Natural killer cell (primary cell): ENCODE results near the gene PTPN11. TPM values are rescaled to one million over a fixed set of nuclear protein-coding genes. Genes with fewer than 3 reads are reported as not detected.

Source experiments
- ATAC-seq, 3 donors: fragments of 150-1000 bp in 2 of 3; fragments of 200-7000 bp in 1 of 3; cut with Tn5 transposase; 1 replicate in 1 of 3; 2 replicates in 2 of 3; pipeline ENCODE4 v1.10.0; 2021; ENCODE audit warnings: mild to moderate bottlenecking in 2 of 3, moderate library complexity in 2 of 3
- DNase-seq, 2 donors: peaks; one replicate each; pipeline versions ENCODE4 v3.0.0 to v3.0.0-alpha.2; 2013 to 2021; ENCODE audit warnings: mixed read lengths in 1 of 2
- H3K27ac ChIP-seq: one replicate; pipeline ENCODE4 v1.5.1; 2013; ENCODE audit warnings: mild to moderate bottlenecking, low read length
- H3K27me3 ChIP-seq: one replicate; pipeline ENCODE4 v1.6.1; 2013; ENCODE audit warnings: low read length; ENCODE audit not compliant: control insufficient read depth, insufficient read depth
- H3K36me3 ChIP-seq: one replicate; pipeline ENCODE4 v1.6.1; 2013; ENCODE audit warnings: low read length; ENCODE audit not compliant: control insufficient read depth, insufficient read depth
- H3K4me1 ChIP-seq: one replicate; pipeline ENCODE4 v1.6.1; 2013; ENCODE audit warnings: low read length; ENCODE audit not compliant: control insufficient read depth, insufficient read depth
- H3K4me3 ChIP-seq: one replicate; pipeline ENCODE4 v1.5.1; 2013; ENCODE audit warnings: low read length
- H3K9me3 ChIP-seq: one replicate; pipeline ENCODE4 v1.6.1; 2013; ENCODE audit warnings: low read length; ENCODE audit not compliant: control insufficient read depth, insufficient read depth
- H3K27ac Mint-ChIP-seq, 2 donors: one replicate each; pipeline ENCODE4 v1.8.0; 2022; ENCODE audit warnings: mild to moderate bottlenecking in 2 of 2, mixed read lengths in 2 of 2, moderate library complexity in 1 of 2
- H3K27me3 Mint-ChIP-seq, 2 donors: one replicate each; pipeline ENCODE4 v1.8.0; 2022; ENCODE audit warnings: low read depth in 2 of 2, mixed read lengths in 2 of 2
- H3K36me3 Mint-ChIP-seq: one replicate; pipeline ENCODE4 v1.8.0; 2022; ENCODE audit warnings: mixed read lengths
- H3K4me1 Mint-ChIP-seq, 2 donors: one replicate each; pipeline ENCODE4 v1.8.0; 2022; ENCODE audit warnings: mixed read lengths in 2 of 2
- H3K4me3 Mint-ChIP-seq: one replicate; pipeline ENCODE4 v1.8.0; 2022; ENCODE audit warnings: mild to moderate bottlenecking, moderate library complexity, mixed read lengths
- H3K9me3 Mint-ChIP-seq, 2 donors: one replicate each; pipeline ENCODE4 v1.8.0; 2022; ENCODE audit warnings: mixed read lengths in 2 of 2
- CTCF ChIP-seq: fragments of 200-600 bp; IDR thresholded peaks from one replicate; pipeline ENCODE4 v1.8.0; 2022; ENCODE audit warnings: antibody characterized with exemption
- WGBS: methylation state at CpG from one replicate; pipeline ENCODE4 v1.1.7; 2013; ENCODE audit warnings: missing lambda C conversion rate; ENCODE audit not compliant: insufficient coverage; 5-methylcytosine and 5-hydroxymethylcytosine counted together
- intact Hi-C: fragments of 100-400 bp; cut with micrococcal nuclease; formaldehyde crosslinking; loops from one replicate; pipeline ENCODE4 v1.14.2; 2022
- total RNA-seq, 4 donors: library from RNA; stranded (reverse); fragments of 120-200 nt in 1 of 4; gene quantifications; one replicate each; pipeline versions ENCODE4 v1.2.3 to v1.2.4, GENCODE V29; 2013 to 2022

The PTPN11 gene
- total RNA-seq, 3 donors from 2014 or later (not counting 1 experiment from before 2014, with no cell fraction given): 57.3 to 72.1 (median 63.8) TPM

GRCh38 chr12:112524676-112525425, 106.1 kb downstream of the PTPN11 start:
- Histone ChIP-seq H3K36me3 (no peaks in the 10 kb centered on the region), H3K9me3 (no peaks in the 10 kb centered on the region), H3K27me3 (no peaks in the 10 kb centered on the region), H3K4me3 (no peak overlapping the region), H3K27ac (no peak overlapping the region), H3K4me1 (no peaks in the 10 kb centered on the region)
- H3K9me3 Mint-ChIP-seq: no peaks in the 10 kb centered on the region
- H3K27me3 Mint-ChIP-seq: no peaks in the 10 kb centered on the region
- DNase-seq (no peak), ATAC-seq (no peak)
- H3K4me3 Mint-ChIP-seq: no peak overlapping the region
- no peak for TF ChIP-seq CTCF
- no peaks in the 10 kb centered on the region for H3K4me1 Mint-ChIP-seq
- no peak overlapping the region for H3K27ac Mint-ChIP-seq
- 73% methylated on average over 5 of the region's 5 CpGs for WGBS
- intact Hi-C loops: no loop called here
- no peaks in the 10 kb centered on the region for H3K36me3 Mint-ChIP-seq

GRCh38 chr12:112525426-112525809, 106.7 kb downstream of the PTPN11 start:
- ATAC-seq: no peak
- H3K36me3 Mint-ChIP-seq: no peaks in the 10 kb centered on the region
- H3K4me3 Mint-ChIP-seq: no peak overlapping the region
- Histone ChIP-seq H3K4me3 (no peak overlapping the region), H3K27ac (no peak overlapping the region), H3K27me3 (no peaks in the 10 kb centered on the region), H3K36me3 (no peaks in the 10 kb centered on the region), H3K4me1 (no peaks in the 10 kb centered on the region), H3K9me3 (no peaks in the 10 kb centered on the region)
- no peak for TF ChIP-seq CTCF
- no peaks in the 10 kb centered on the region for H3K4me1 Mint-ChIP-seq
- WGBS: 99% methylated on average over 6 of the region's 6 CpGs
- no peak overlapping the region for H3K27ac Mint-ChIP-seq
- intact Hi-C loops: no loop called here
- DNase-seq: no peak
- H3K9me3 Mint-ChIP-seq: no peaks in the 10 kb centered on the region
- H3K27me3 Mint-ChIP-seq: no peaks in the 10 kb centered on the region

- H3K27me3 ChIP-seq: no peaks in the 10 kb centered on the region
- Mint-ChIP-seq H3K9me3 (no peaks in the 10 kb centered on the region), H3K4me1 (no peaks in the 10 kb centered on the region), H3K4me3 (no peak overlapping the region), H3K27me3 (no peaks in the 10 kb centered on the region), H3K27ac (no peak overlapping the region), H3K36me3 (no peaks in the 10 kb centered on the region)
- no peak overlapping the region for H3K4me3 ChIP-seq
- no peak for DNase-seq
- no peak for ATAC-seq
- TF ChIP-seq CTCF: no peak
- intact Hi-C loops: no loop called here
- H3K27ac ChIP-seq: no peak overlapping the region
- no peaks in the 10 kb centered on the region for H3K9me3 ChIP-seq
- no peaks in the 10 kb centered on the region for H3K36me3 ChIP-seq
- no peaks in the 10 kb centered on the region for H3K4me1 ChIP-seq
These were observed 108.3 kb downstream of the PTPN11 start for GRCh38 chr12:112527082-112527481.

- H3K36me3 ChIP-seq: no peaks in the 10 kb centered on the region
- H3K4me3 ChIP-seq: no peak overlapping the region
- ATAC-seq: no peak
- no peak for DNase-seq
- Mint-ChIP-seq H3K9me3 (no peaks in the 10 kb centered on the region), H3K4me3 (no peak overlapping the region), H3K27ac (no peak overlapping the region), H3K27me3 (no peaks in the 10 kb centered on the region), H3K4me1 (no peaks in the 10 kb centered on the region), H3K36me3 (no peaks in the 10 kb centered on the region)
- TF ChIP-seq CTCF: no peak
- H3K27ac ChIP-seq: no peak overlapping the region
- no peaks in the 10 kb centered on the region for H3K4me1 ChIP-seq
- intact Hi-C loops: no loop called here
- H3K27me3 ChIP-seq: no peaks in the 10 kb centered on the region
- no peaks in the 10 kb centered on the region for H3K9me3 ChIP-seq
- 97% methylated on average over 4 of the region's 4 CpGs for WGBS
These were observed 108.8 kb downstream of the PTPN11 start for GRCh38 chr12:112527501-112527900.
